GM12875 (cell line): ENCODE measurements around the gene TAF11L12.
"Not testable (repeated sequence)": the region's sequence is repeated elsewhere in the genome, so short reads cannot be mapped to it uniquely, and the experiment has no call there.

Experiments used
- H3K4me3 ChIP-seq: one replicate; pipeline ENCODE4 v1.5.1; 2011; ENCODE audit warnings: low read depth, low read length, control low read depth
- CTCF ChIP-seq: IDR thresholded peaks from 2 replicates; pipeline ENCODE4 v1.5.1; 2011; ENCODE audit warnings: low read depth, mild to moderate bottlenecking, control low read depth, inconsistent platforms, low read length, moderate library complexity, borderline replicate concordance; ENCODE audit not compliant: insufficient read depth

TAF11L12 gene

GRCh38 chr5:17610092-17610491, at the start of gene TAF11L12:
TSS of gene TAF11L12 (plus strand) at chr5:17610392.
- not testable (repeated sequence) for H3K4me3 ChIP-seq

- not testable (repeated sequence) for H3K4me3 ChIP-seq
Measured at GRCh38 chr5:17585658-17586057, 24.5 kb upstream of the TAF11L12 start, which contains the start of gene TAF11L7. TSS of gene TAF11L7 (minus strand) at chr5:17585758.

GRCh38 chr5:17590860-17591259, 19.3 kb upstream of the TAF11L12 start, which contains the start of gene TAF11L8:
TSS of gene TAF11L8 (minus strand) at chr5:17590960.
- H3K4me3 ChIP-seq: not testable (repeated sequence)

GRCh38 chr5:17594255-17594654, 15.9 kb upstream of the TAF11L12 start, which contains the start of gene TAF11L9:
TSS of gene TAF11L9 (minus strand) at chr5:17594394.
- H3K4me3 ChIP-seq: not testable (repeated sequence)

GRCh38 chr5:17597728-17598127, 12.5 kb upstream of the TAF11L12 start, which contains the start of gene TAF11L10:
TSS of gene TAF11L10 (minus strand) at chr5:17597828.
- H3K4me3 ChIP-seq: not testable (repeated sequence)

- H3K4me3 ChIP-seq: not testable (repeated sequence)
Measured at GRCh38 chr5:17603880-17604279, 6.3 kb upstream of the TAF11L12 start, which contains the start of gene TAF11L11. TSS of gene TAF11L11 (plus strand) at chr5:17604183.

- TF ChIP-seq CTCF: no peak
- no peak overlapping the region for H3K4me3 ChIP-seq
Measured at GRCh38 chr5:17604951-17605350, 5.2 kb upstream of the TAF11L12 start.

- H3K4me3 ChIP-seq: not testable (repeated sequence)
Measured at GRCh38 chr5:17607461-17607860, 2.7 kb upstream of the TAF11L12 start.

GRCh38 chr5:17614872-17615605, 4.8 kb downstream of the TAF11L12 start:
- H3K4me3 ChIP-seq: no peak overlapping the region
- TF ChIP-seq CTCF: no peak

- H3K4me3 ChIP-seq: no peak overlapping the region
- no peak for TF ChIP-seq CTCF
Measured at GRCh38 chr5:17619354-17619753, 9.2 kb downstream of the TAF11L12 start.

- TF ChIP-seq CTCF: no peak
- no peak overlapping the region for H3K4me3 ChIP-seq
Measured at GRCh38 chr5:17620627-17621026, 10.4 kb downstream of the TAF11L12 start.
